BE2C (cell line): ENCODE results near the gene TM4SF1.

Experiments
- DNase-seq: peaks from one replicate; pipeline ENCODE4 v3.0.0-alpha.2; 2020
- H3K27me3 ChIP-seq: fragments of 250-450 bp; sonication (Bioruptor Pico); 2 replicates; pipeline ENCODE4 v1.5.1; 2020; ENCODE audit warnings: mild to moderate bottlenecking
- H3K36me3 ChIP-seq: fragments of 250-450 bp; sonication (Bioruptor Pico); 2 replicates; pipeline ENCODE4 v1.5.1; 2020; ENCODE audit warnings: mild to moderate bottlenecking
- H3K4me1 ChIP-seq: fragments of 250-450 bp; sonication (Bioruptor Pico); 2 replicates; pipeline ENCODE4 v1.5.1; 2020
- H3K4me3 ChIP-seq: 2 replicates; pipeline ENCODE4 v1.5.1; 2011; ENCODE audit warnings: low read depth, low read length
- H3K9me3 ChIP-seq: fragments of 250-450 bp; sonication (Bioruptor Pico); 2 replicates; pipeline ENCODE4 v1.5.1; 2020
- TF ChIP-seq, protein P1 (sequence below): IDR thresholded peaks from 2 replicates; pipeline ENCODE4 v1.5.1; 2012; ENCODE audit warnings: mild to moderate bottlenecking, low read depth, low read length

Gene TM4SF1

DNA sequence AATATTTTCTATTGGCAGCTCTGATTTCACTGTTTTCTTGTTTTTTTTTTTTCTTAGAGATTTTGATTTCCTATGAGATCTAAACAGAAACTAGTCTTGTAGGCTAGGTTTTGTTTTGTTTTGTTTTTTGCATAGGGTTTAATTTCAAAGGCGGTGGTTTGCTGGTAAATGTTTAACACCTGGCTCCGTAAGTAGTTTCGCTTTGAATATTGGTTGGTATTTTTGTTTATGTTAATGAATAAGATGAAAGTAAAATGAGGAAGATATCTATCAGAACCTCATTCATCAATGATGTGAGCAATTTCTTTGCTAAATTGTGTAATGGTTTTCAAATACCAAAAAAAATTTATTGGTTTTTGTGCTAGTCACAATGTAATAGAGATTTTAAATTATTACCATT, 39.7 kb upstream of the TM4SF1 start:
- Histone ChIP-seq H3K4me1 (no peaks in the 10 kb centered on the region), H3K27me3 (no peaks in the 10 kb centered on the region), H3K9me3 (no peaks in the 10 kb centered on the region), H3K36me3 (no peaks in the 10 kb centered on the region), H3K4me3 (no peak overlapping the region)
- TF ChIP-seq, protein P1, sequence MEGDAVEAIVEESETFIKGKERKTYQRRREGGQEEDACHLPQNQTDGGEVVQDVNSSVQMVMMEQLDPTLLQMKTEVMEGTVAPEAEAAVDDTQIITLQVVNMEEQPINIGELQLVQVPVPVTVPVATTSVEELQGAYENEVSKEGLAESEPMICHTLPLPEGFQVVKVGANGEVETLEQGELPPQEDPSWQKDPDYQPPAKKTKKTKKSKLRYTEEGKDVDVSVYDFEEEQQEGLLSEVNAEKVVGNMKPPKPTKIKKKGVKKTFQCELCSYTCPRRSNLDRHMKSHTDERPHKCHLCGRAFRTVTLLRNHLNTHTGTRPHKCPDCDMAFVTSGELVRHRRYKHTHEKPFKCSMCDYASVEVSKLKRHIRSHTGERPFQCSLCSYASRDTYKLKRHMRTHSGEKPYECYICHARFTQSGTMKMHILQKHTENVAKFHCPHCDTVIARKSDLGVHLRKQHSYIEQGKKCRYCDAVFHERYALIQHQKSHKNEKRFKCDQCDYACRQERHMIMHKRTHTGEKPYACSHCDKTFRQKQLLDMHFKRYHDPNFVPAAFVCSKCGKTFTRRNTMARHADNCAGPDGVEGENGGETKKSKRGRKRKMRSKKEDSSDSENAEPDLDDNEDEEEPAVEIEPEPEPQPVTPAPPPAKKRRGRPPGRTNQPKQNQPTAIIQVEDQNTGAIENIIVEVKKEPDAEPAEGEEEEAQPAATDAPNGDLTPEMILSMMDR: no peak
- no peak for DNase-seq

DNA sequence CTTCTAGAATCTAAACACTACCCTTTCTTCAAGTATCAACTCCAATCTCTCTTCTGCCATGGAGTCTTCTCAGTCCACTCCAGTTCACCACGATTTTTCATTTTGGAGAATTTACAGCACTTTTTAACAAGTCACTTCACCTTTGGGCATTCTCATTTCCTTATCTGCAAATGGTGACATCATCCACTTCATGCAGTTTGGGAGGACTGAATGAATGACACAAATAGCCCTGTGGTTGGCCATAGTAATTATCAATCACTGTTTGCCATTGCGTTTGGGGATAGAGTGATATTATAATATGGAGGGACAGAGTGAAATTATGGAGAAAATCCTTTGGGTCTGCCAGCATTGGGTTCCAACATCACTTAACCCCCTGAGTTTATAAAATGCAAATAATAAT, 38.0 kb upstream of the TM4SF1 start:
- no peaks in the 10 kb centered on the region for H3K27me3 ChIP-seq
- H3K4me3 ChIP-seq: no peak overlapping the region
- TF ChIP-seq, protein P1: no peak
- no peaks in the 10 kb centered on the region for H3K36me3 ChIP-seq
- no peak for DNase-seq
- no peaks in the 10 kb centered on the region for H3K4me1 ChIP-seq
- H3K9me3 ChIP-seq: no peaks in the 10 kb centered on the region

DNA sequence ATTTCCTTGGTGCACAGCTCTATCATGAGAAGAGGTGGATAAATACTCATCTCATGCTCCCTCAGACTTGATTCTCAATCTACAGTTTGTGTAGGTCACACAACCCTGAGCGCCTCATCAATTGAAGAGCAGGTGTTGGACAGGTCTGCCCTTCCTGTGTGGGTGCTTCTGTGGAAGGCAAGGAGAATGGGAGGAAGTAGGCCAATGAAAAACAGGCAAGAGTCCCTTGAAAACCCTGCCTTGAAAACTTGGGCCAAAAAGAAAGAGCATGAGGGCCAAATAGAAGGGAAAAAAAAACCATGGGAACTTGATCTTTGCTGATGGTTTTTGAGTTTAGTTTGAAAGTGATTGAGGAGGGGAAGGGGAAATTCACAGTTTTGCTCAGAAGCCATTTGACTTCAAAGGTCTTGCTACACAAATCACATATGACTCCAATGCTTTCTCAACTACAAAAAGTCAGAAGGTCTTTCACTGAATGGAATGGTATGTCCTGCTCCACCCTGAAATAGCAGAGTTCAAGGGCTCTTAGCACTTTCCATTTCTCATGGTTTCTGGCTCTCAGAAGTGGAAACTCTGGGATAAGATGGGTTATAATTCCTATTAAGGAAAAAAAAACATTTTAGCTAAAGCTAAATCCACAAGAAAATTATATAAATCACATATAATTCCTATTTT, 37.2 kb upstream of the TM4SF1 start:
- no peak for DNase-seq
- no peaks in the 10 kb centered on the region for H3K4me1 ChIP-seq
- no peaks in the 10 kb centered on the region for H3K27me3 ChIP-seq
- H3K4me3 ChIP-seq: no peak overlapping the region
- H3K36me3 ChIP-seq: no peaks in the 10 kb centered on the region
- TF ChIP-seq, protein P1: no peak
- no peaks in the 10 kb centered on the region for H3K9me3 ChIP-seq

DNA sequence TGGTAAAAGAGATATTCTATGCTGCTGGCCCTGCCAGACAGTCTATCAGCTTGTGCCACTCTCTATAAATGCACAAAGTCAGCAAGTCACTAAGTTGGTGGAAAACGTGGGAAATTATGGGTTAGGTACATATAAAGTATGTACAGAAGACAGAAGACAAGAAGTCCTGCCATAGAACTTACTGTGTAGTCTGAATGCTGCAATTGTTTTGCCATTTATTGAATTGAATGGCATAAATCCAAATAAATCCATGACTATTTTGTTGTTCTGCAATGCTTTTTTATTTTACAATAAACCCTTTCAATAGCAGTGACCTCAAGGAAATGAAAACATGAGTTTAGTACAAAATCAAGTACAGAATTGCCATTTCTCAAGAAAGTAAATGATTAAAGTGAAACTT, 34.1 kb upstream of the TM4SF1 start:
- H3K27me3 ChIP-seq: no peaks in the 10 kb centered on the region
- TF ChIP-seq, protein P1: no peak
- no peaks in the 10 kb centered on the region for H3K9me3 ChIP-seq
- no peak overlapping the region for H3K4me3 ChIP-seq
- H3K4me1 ChIP-seq: peaks cover 20% of the 10 kb centered on the region
- no peak for DNase-seq
- no peaks in the 10 kb centered on the region for H3K36me3 ChIP-seq

DNA sequence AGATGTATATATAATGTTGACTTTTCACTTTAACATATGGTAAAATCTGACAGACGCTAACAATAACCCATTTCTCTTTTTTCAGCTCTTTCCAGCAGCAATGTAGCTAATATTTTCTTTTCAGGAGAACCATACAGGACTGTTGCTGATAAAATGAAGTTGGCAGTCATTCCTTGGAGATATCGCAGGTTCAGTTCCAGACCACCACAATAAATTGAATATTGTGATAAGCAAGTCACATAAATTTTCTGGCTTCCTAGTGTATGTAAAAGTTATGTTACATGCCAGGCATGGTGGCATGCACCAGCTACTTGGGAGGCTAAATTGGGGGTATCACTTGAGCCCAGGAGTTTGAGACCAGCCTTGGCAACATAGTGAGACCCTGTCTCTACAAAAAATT, 31.9 kb upstream of the TM4SF1 start:
- no peak overlapping the region for H3K4me3 ChIP-seq
- TF ChIP-seq, protein P1: no peak

DNA sequence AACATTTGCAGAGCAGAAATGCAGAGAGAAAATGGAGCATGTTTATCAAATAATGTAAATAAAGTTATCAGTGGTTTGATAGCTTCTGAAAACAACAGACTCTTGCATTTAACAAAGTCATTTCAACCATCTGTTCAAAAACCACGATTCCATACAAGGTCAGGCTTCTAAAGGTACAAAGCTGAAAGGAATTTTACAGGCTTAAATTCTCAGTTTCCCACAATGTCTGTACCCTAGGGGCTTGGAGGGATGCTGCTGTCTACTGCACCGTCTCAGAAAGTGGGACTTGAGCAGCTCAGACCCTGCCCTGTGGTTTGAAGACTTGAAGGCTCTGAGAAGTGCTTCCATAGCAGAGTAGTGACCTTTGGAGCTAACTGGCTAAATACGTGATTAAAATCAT, 30.4 kb upstream of the TM4SF1 start:
- Histone ChIP-seq H3K4me1 (peaks cover 20% of the 10 kb centered on the region), H3K4me3 (no peak overlapping the region), H3K9me3 (no peaks in the 10 kb centered on the region), H3K36me3 (no peaks in the 10 kb centered on the region), H3K27me3 (no peaks in the 10 kb centered on the region)
- TF ChIP-seq, protein P1: no peak
- DNase-seq: no peak

More for the DNA sequence above, 31.9 kb upstream of the TM4SF1 start:
- no peak for DNase-seq
- Histone ChIP-seq H3K4me1 (peaks cover 20% of the 10 kb centered on the region), H3K9me3 (no peaks in the 10 kb centered on the region), H3K36me3 (no peaks in the 10 kb centered on the region), H3K27me3 (no peaks in the 10 kb centered on the region)
